H7 (cell line): Measurements from ENCODE around the gene LRBA. TPM values are rescaled to one million over a fixed set of nuclear protein-coding genes. Genes with fewer than 3 reads are reported as not detected.
"Not testable (repeated sequence)": the region's sequence is repeated elsewhere in the genome, so short reads cannot be mapped to it uniquely, and the experiment has no call there.

Source experiments
- DNase-seq: peaks from one replicate; pipeline ENCODE4 v3.0.0; 2012
- H3K27me3 ChIP-seq: 2 replicates; pipeline ENCODE4 v1.6.0; 2011; ENCODE audit warnings: mild to moderate bottlenecking, low read length; ENCODE audit not compliant: control insufficient read depth, insufficient read depth
- H3K36me3 ChIP-seq: replicated peaks from 2 replicates; pipeline ENCODE4 v1.5.1; 2011; ENCODE audit warnings: low read length; ENCODE audit not compliant: control insufficient read depth, insufficient read depth
- H3K4me3 ChIP-seq: 2 replicates; pipeline ENCODE4 v1.5.1; 2011; ENCODE audit warnings: low read depth, mild to moderate bottlenecking, control low read depth, low read length, moderate library complexity; ENCODE audit not compliant: insufficient read depth
- total RNA-seq: library from RNA; depleted of rRNA; stranded (reverse); fragments of >200 nt; shearing (Covaris generic); gene quantifications from 2 replicates; pipeline ENCODE4 v1.2.3, GENCODE V29; 2014

LRBA gene
- total RNA-seq, 1 experiment from 2014 or later: 47.3 TPM

GRCh38 chr4:150574678-150575077 is 440.4 kb downstream of the LRBA start:
- H3K4me3 ChIP-seq: no peak overlapping the region
- H3K27me3 ChIP-seq: peaks cover 8% of the 10 kb centered on the region
- DNase-seq: no peak
- H3K36me3 ChIP-seq: no peaks in the 10 kb centered on the region

- Histone ChIP-seq H3K27me3 (peaks cover 2% of the 10 kb centered on the region; the same call in 1 of the 2 replicates), H3K36me3 (no peaks in the 10 kb centered on the region), H3K4me3 (no peak overlapping the region)
- DNase-seq: no peak
Measured at GRCh38 chr4:150573534-150573933, 441.6 kb downstream of the LRBA start.

GRCh38 chr4:150572704-150573504 is 442.2 kb downstream of the LRBA start:
- no peaks in the 10 kb centered on the region for H3K36me3 ChIP-seq
- H3K27me3 ChIP-seq: no peaks in the 10 kb centered on the region
- no peak for DNase-seq
- H3K4me3 ChIP-seq: no peak overlapping the region

GRCh38 chr4:150570862-150571261 is 444.2 kb downstream of the LRBA start:
- no peaks in the 10 kb centered on the region for H3K36me3 ChIP-seq
- H3K27me3 ChIP-seq: no peaks in the 10 kb centered on the region; the same call in 1 of the 2 replicates
- no peak overlapping the region for H3K4me3 ChIP-seq
- DNase-seq: no peak

GRCh38 chr4:150569998-150570535 is 445.0 kb downstream of the LRBA start:
- DNase-seq: no peak
- Histone ChIP-seq H3K27me3 (no peaks in the 10 kb centered on the region; the same call in 1 of the 2 replicates), H3K4me3 (no peak overlapping the region), H3K36me3 (no peaks in the 10 kb centered on the region)

- Histone ChIP-seq H3K4me3 (no peak overlapping the region), H3K27me3 (no peaks in the 10 kb centered on the region; the same call in 1 of the 2 replicates), H3K36me3 (no peaks in the 10 kb centered on the region)
- no peak for DNase-seq
Measured at GRCh38 chr4:150569384-150569987, 445.6 kb downstream of the LRBA start.

- H3K4me3 ChIP-seq: no peak overlapping the region
- no peaks in the 10 kb centered on the region for H3K36me3 ChIP-seq
- DNase-seq: no peak
- no peaks in the 10 kb centered on the region; the same call in 1 of the 2 replicates for H3K27me3 ChIP-seq
Measured at GRCh38 chr4:150567070-150567469, 448.0 kb downstream of the LRBA start.

GRCh38 chr4:150564967-150565366 is 450.1 kb downstream of the LRBA start:
- DNase-seq, H3K4me3 ChIP-seq, H3K27me3 ChIP-seq, H3K36me3 ChIP-seq: not testable (repeated sequence)

- H3K36me3 ChIP-seq: no peaks in the 10 kb centered on the region
- no peaks in the 10 kb centered on the region; the same call in 1 of the 2 replicates for H3K27me3 ChIP-seq
- H3K4me3 ChIP-seq: no peak overlapping the region
- DNase-seq: no peak
Measured at GRCh38 chr4:150562751-150563150, 452.3 kb downstream of the LRBA start.

GRCh38 chr4:150562250-150562649 is 452.8 kb downstream of the LRBA start:
- Histone ChIP-seq H3K27me3 (no peaks in the 10 kb centered on the region), H3K4me3 (no peak overlapping the region), H3K36me3 (no peaks in the 10 kb centered on the region)
- no peak for DNase-seq

- H3K36me3 ChIP-seq: no peaks in the 10 kb centered on the region
- no peak for DNase-seq
- H3K4me3 ChIP-seq: no peak overlapping the region
- no peaks in the 10 kb centered on the region for H3K27me3 ChIP-seq
Measured at GRCh38 chr4:150561143-150561737, 453.8 kb downstream of the LRBA start.

- not testable (repeated sequence) for DNase-seq, H3K36me3 ChIP-seq, H3K4me3 ChIP-seq, H3K27me3 ChIP-seq
Measured at GRCh38 chr4:150557811-150558210, 457.3 kb downstream of the LRBA start.

- Histone ChIP-seq H3K36me3 (no peaks in the 10 kb centered on the region), H3K27me3 (no peaks in the 10 kb centered on the region), H3K4me3 (no peak overlapping the region)
- DNase-seq: no peak
Measured at GRCh38 chr4:150547154-150547838, 467.8 kb downstream of the LRBA start.

GRCh38 chr4:150546286-150546685 is 468.8 kb downstream of the LRBA start:
- no peaks in the 10 kb centered on the region for H3K36me3 ChIP-seq
- no peak for DNase-seq
- no peaks in the 10 kb centered on the region for H3K27me3 ChIP-seq
- no peak overlapping the region for H3K4me3 ChIP-seq
